RCC 7860 (cell line): ENCODE measurements around the gene BCL11A.

Experiments used
- DNase-seq: peaks from one replicate; pipeline ENCODE4 v3.0.0-alpha.2; 2015; ENCODE audit warnings: low spot score
- FAIRE-seq: peaks from 2 replicates; lab custom pipeline; 2012; peaks lifted over from hg19 to GRCh38; lab: Jason Lieb, UNC

BCL11A gene

DNA sequence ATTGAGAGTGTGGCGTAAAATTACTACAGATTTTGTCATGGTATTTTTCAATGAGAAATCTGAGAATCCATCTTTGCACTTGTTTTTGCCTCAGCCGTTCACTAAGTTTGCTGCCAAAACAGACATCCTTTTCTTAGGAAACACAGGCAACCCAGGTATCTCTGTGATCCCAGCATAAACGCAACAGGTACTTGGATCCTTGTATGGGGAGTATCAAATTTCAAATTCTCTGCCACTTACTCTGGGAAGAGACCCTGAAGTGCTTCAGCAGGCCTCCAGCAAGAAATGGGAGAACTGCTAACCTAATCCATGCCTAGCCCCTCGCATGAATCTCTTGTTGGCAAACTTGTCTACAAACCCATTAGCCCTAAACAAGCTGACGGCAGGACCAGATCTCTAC is 83.1 kb downstream of the BCL11A start:
- DNase-seq (no peak), FAIRE-seq (no peak)

DNA sequence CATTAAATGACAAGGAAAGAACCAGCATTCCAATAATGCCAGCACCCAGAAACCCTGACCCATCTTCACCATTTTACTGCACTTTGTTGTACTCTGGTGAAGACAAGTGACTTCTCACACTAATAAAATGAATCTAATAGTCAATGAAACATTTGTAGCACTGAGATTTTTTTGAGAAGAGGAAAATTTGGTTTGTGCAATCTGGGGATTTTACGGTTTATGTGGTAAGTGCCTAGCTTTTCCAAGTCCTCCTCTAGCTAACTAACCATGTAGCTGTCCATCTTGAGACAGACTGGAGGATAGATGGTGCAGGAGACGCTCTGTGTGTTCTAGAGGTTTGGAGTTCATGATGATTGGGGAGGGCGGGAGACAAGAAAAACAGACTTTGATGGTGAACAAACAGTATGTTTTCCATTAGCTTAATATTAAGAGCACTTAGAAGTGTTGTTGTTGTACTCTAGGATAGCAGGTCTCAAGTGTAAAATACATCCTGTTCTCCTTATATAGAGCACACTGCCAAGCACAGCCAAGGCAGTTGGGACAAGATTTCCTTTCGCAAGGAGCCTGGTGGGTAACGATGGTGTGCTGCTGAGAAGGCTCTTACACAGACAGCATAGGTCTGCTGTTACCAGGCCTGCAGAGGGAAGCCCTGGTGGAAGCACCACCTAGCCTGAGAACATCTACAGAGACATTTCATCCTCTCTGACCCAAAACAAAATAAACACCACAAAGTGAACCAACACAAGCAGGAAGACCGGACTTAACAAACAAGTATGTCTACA is 83.7 kb downstream of the BCL11A start:
- DNase-seq = no peak
- no peak for FAIRE-seq

DNA sequence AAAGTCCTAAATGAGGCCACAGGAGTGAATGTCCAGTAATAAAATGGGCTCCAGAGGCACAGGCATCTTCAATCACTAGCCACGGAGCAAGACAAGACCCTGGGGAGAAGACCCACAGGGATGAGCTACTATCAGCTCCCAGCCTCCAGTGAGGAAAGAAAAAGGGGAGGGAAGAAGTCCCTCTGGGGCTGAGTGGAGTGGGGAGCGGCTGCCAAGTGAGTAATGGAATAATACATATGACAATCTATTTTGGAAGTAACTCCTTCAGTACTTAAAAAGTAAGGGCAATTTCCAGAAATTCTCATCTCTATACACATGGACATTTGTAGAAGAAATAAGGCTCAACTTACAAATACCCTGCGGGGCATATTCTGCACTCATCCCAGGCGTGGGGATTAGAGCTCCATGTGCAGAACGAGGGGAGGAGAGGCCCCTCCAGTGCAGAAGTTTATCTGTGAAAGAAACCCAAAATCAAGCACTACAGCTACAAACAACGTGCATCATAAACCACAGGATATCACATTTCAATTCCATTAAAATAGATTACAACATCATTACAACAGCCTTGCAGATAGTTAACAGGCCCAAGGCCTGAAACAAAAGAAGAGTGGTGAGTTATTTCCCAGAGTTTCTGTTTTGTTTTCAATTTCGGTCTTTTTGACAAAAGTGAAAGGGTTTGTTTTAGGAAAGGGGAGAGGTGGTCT is 84.9 kb downstream of the BCL11A start:
- FAIRE-seq = no peak
- no peak for DNase-seq

DNA sequence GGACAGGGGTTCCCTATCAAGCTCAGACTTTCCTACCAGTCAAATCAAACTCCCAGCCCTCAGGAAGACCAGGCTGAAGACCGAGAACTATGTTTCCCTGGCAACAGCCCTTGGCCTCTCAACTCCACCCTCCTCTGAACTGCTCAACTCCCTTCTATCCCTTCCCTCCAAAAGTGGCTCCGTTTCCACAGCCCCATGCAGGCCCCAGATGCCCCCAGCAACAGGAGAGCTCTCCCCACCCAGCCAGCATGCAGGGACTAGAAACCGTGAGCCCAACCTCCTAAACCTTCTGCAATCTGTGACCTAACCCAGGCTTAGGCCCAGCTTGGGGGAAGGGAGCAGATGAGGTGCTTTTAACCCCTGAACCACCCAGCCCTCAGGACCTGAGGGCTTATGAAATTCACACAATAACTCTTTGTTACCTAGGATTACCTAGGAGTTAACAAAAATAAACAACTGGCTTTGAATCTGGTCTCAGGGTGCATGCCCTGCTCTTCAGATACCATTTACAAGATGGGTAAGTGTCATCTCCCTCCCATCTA is 87.2 kb downstream of the BCL11A start:
- FAIRE-seq = no peak
- no peak for DNase-seq

DNA sequence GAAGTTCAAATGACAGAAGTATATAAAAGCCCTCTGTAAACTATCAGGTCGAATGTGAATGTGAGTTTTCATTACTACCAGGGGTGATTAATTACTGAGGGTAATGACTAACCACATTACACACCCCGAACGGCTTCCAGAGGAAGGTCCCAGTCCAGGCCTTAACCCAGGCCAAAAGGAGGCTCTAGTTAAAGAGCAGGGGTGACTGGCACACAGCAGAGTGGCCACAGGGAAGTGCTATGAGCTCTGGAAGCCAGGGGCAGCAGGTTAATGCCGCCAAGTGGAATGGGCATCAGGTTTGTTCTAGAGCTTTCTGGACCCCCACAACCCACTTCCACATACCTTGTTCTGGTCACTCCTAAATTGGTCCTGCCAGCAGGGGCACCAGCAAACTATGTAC is 87.7 kb downstream of the BCL11A start:
- FAIRE-seq = no peak

DNA sequence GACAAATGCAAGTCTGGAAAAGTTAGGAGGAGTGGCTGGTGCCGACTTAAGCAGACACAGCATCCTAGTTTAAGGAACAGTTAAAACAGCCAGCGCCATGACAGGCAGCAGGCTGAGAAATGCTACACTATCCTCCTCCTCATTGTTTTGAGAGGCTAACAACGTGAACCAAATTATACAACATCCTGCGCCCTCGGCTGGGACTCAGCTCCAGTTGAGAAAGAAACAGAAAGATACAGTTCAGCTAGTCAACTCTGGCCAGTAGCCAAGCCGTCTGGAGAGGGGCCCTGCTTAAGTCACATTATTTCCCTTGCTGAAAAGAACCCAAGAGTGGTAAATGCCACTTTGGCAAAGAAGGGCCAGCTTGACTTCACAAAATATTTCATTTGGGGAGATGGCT is 90.2 kb downstream of the BCL11A start:
- no peak for DNase-seq
- FAIRE-seq = no peak

More for the DNA sequence above, 87.7 kb downstream of the BCL11A start:
- no peak for DNase-seq

DNA sequence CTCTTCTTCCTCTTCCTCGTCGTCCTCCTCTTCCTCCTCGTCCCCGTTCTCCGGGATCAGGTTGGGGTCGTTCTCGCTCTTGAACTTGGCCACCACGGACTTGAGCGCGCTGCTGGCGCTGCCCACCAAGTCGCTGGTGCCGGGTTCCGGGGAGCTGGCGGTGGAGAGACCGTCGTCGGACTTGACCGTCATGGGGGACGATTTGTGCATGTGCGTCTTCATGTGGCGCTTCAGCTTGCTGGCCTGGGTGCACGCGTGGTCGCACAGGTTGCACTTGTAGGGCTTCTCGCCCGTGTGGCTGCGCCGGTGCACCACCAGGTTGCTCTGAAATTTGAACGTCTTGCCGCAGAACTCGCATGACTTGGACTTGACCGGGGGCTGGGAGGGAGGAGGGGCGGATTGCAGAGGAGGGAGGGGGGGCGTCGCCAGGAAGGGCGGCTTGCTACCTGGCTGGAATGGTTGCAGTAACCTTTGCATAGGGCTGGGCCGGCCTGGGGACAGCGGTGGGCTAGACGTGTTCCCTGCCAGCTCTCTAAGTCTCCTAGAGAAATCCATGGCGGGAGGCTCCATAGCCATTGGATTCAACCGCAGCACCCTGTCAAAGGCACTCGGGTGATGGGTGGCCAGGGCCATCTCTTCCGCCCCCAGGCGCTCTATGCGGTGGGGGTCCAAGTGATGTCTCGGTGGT is 91.9 kb downstream of the BCL11A start:
- DNase-seq (no peak), FAIRE-seq (no peak)

DNA sequence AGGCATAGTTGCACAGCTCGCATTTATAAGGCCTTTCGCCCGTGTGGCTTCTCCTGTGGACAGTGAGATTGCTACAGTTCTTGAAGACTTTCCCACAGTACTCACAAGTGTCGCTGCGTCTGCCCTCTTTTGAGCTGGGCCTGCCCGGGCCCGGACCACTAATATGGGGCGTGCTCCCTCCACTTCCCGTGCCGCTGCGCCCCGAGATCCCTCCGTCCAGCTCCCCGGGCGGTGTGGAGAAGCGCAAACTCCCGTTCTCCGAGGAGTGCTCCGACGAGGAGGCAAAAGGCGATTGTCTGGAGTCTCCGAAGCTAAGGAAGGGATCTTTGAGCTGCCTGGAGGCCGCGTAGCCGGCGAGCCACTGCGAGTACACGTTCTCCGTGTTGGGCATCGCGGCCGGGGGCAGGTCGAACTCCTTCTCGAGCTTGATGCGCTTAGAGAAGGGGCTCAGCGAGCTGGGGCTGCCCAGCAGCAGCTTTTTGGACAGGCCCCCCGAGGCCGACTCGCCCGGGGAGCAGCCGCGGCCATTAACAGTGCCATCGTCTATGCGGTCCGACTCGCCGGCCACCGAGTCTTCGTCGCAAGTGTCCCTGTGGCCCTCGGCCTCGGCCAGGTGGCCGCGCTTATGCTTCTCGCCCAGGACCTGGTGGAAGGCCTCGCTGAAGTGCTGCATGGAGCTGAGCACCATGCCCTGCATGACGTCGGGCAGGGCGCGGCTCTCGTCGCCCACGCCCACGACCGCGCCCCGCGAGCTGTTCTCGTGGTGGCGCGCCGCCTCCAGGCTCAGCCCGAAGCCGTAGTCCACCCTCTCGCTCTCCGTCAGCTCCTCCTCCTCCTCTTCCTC is 92.7 kb downstream of the BCL11A start:
- DNase-seq (no peak), FAIRE-seq (no peak)

DNA sequence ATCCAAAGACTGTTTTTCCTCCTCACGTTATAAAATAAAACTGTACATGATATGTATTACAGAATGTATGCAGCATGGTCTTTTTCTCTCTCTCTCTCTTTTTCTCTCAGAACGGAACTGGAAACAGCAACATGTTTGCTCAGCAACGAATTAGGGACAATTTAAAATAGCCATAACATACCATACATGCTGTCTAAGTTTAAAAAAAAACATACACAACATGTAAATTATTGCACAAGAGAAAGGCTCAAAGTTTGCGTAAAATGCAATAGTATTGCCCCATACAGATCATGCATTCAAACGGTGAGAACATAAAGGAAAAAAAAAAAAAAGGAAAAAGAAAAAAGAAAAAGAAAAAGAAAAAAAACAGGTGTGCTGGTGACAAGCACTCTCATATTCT is 93.6 kb downstream of the BCL11A start:
- FAIRE-seq (no peak), DNase-seq (no peak)

DNA sequence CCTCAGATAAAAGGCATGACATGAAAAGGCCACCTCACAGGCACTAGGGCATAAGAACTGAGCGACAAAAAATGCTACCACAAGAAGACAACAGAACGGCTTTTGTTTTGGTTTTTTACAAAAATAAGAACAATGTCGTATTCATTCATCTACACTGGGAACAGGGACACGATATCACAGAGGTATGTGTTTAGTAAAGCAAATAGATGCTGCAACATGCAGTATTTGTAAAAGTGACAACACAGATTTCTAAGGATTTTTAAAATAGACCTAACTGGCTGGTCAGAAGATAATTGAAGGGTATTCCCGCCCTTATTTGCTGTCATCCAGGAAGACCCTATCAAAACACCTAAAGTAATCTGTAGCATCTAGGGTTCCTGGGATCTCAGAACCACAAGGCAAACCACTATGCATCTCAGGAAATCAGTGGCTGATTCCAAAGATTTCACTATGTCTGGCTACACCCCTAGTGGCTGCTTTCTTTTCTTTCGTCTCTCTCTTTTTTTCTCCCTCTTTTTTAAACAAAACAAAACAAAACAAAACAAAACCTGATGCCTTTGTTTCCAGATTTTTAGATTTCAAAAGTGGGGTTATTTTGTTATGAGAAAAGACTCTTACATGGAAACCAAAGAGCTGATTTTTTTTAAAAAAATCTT is 97.2 kb downstream of the BCL11A start:
- FAIRE-seq = no peak
- DNase-seq = no peak

DNA sequence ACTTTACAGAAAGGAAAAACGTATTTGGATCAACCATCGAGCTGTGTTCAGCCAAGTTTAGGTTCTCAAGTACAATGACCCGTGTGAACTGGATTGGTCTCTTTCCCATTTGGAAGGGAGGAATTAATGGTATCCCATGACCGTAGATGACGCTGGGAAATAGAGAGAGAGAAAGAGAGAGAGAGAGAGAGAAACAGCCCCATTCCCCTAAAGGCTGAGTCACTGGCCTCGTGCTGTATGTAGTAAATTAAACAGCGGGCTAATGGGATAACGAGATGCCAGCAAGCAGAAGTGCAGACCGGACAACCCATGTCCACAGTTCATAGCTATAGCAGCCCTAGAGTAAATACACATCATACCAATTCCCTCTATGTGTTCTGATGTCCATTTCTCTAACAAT is 99.6 kb downstream of the BCL11A start:
- FAIRE-seq = no peak

DNA sequence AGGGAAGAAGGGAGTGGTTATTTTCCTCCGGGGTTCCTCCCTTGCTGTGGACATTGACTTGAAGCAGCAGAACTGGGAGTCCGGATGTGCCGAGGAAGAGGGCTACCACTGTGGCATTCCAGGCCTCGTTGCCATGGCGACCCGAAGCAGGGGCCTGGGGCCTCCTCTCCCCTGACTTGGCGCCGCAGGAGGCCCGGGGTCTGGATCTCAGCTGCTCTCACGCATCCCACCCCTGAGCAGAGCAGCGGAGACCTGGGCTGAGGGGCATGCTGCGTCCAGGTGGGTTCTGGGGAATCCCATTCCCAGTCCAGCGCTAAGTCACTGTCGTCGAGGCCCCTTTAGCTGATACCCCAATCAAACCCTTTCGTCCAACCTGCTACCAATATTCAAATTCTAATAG is 100.2 kb downstream of the BCL11A start:
- DNase-seq = no peak
- FAIRE-seq = no peak

More for the DNA sequence above, 99.6 kb downstream of the BCL11A start:
- no peak for DNase-seq

DNA sequence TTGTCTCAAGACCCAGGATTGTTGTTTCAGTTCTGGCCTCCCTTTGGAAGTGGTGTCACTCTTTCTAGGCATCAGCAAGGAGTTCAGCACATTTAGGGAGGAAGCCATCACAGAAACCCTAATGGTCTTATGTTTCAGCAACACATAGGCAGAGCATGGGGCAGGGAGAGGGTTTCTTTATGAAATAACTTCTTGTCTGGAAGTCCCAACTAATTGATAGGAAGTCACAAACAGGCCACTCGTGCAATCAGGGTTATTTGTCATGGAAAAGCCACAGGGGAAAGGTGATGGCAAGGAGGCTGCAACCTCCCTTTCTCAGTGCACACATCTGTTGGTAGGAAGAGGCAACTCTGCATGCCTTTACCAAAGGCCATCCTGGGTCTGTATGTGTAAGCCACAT is 103.0 kb downstream of the BCL11A start:
- FAIRE-seq = no peak
- no peak for DNase-seq

DNA sequence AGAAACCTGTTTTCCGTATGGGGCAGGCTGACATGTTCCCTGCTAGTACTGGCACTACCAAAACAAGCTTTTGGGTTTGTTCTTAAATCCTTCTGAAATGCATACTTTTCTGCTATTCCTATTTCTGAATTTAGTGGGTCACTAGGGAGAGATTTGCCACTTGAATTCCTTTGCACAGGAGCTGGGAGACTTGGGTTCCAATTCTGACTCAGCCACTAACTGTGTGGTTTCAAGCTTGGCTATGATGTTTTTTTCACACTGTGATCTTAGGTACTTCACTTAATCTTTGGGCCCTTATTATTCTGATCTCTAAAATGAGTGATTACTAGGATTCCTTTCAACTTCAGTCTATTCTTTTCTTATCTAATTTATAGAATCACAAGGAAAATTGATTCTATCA is 105.5 kb downstream of the BCL11A start:
- DNase-seq (no peak), FAIRE-seq (no peak)

DNA sequence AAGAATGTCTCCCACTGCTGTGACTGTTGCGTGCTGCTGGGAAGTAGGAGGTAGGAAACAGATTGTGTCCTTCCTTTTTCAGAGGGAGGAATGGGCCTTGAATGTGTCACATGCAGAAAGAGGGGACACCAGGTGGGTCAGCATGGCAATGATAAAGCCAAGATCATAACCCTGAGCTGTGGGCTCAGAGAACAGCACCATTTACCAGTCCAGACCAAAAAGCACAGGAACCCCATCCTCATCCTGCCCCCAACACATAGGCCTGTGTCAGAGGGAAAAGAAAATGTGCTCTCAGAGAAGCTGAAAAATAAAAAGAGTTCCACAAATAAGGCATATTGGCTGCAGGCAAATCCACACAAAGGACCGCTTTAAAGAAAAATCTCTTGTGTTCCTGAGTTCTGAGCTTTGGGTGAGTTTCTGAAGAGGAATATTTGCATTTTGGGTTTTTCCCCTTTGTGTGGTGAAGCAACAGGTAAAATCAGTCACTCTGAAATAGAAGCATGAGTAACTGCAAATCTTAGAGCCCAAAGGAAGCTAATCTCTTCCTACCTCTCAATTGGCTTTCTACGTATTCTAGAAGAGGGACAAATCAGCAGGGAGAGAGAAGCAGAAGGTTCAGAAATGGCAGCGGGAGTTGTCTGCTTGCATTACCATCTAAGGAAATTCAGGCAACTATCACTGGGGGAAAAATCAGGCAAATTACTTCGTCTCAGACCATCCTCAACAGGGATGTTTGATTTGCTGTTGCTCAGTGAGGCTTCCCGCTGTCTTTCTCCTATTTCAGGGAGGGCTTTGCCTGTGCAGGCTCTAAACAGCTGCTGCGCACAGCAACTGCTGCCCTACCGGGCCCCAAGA is 106.8 kb downstream of the BCL11A start:
- no peak for DNase-seq
- FAIRE-seq = no peak

DNA sequence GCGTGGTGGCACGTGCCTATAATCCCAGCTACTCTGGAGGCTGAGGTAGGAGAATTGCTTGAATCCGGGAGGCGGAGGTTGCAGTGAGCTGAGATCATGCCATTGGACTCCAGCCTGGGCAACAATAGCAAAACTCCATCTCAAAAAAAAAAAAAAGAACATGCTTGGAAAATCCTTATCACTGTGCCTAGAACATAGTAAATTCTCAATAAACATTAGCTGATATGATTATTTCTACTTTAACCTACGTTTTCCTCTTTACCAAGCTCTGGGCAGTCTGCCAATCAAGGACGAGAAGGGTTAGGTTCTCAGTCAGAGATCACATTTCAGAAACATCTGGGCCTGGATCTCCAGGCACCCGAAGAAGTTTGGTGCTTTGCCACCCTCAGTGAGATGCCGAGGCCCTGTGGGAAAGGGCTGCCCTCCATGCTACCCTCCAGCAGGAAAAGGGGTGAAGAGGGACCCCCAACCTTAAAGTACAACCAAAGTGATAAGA is 107.7 kb downstream of the BCL11A start:
- FAIRE-seq (no peak), DNase-seq (no peak)

DNA sequence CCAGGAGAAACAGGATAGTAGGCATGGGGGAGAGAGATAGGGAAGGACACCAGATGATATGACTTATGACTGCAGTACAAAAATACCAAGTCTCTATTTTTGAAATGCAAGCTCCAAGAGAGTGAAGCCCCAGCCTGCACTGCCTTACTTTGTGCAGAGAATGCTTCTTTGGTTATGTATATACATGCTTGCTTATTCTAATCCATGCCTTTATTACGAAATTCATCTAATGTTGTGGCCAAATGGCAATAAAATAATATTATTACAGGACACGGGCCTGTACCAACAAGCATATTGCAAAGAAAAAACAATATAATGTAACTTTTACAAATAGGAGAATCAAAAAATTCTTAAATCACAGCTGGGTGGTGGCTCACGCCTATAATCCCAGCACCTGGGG is 110.8 kb downstream of the BCL11A start:
- FAIRE-seq (no peak), DNase-seq (no peak)

DNA sequence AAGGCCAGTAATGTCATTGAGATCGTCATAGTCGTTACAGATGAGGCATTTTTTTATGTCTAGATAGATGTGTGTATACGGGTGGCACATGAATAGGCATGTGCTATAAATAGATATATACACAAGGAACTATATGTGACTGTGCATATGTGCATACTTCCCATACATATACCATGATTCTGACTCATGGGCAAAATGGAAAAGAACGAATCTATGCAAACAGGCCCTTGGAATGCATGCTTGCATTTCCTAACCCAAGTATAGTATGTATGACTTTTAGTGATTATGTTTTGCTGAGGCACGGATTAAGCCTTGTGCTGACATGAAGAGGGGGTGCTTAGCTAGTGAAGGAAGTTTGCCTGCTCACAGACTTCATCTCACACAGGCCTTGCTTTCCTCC is 111.7 kb downstream of the BCL11A start:
- FAIRE-seq (no peak), DNase-seq (no peak)

DNA sequence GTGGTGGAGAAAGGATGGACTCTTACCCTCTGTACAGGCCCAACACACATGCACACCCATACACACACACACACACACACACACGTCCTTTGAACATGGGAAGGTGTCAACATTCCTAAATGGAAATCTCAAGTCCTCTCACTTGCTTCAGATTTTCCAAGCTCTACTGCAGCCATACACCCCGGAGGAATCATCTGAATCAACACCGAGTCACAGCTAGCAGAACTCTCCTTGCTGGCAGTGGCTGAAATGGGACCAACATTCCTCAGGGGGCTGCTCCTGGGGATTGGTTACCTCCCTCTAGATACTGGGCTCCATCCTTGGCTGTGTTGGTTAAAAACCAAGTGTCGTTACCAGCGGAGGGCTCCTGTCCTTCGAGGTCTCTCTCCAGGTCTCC is 112.7 kb downstream of the BCL11A start:
- DNase-seq (no peak), FAIRE-seq (no peak)
